ENCODE data around the gene CIAPIN1.

Gene CIAPIN1

DNA sequence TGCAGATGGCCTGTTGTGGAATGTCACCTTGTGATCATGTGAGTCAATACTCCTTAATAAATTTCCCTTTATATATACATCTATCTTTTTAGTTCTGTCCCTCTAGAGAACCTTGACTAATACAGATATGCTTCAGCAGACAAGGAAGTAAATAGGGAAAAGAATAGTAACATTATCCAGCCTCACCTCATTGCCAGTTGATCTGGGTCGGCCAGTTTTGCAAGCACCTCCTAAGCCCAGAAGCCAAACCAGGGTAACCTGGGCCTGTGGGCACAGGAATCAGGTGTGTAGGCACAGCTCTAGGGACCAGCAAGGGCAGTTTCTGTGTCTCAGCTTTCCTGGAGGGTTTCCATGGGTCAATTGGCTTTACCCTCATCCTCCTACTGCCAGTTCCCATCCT is 54.5 kb downstream of the CIAPIN1 start:
- peak; percentile 83 for DNase-seq (ENCODE audit: low read depth)
- TF ChIP-seq, protein P1, sequence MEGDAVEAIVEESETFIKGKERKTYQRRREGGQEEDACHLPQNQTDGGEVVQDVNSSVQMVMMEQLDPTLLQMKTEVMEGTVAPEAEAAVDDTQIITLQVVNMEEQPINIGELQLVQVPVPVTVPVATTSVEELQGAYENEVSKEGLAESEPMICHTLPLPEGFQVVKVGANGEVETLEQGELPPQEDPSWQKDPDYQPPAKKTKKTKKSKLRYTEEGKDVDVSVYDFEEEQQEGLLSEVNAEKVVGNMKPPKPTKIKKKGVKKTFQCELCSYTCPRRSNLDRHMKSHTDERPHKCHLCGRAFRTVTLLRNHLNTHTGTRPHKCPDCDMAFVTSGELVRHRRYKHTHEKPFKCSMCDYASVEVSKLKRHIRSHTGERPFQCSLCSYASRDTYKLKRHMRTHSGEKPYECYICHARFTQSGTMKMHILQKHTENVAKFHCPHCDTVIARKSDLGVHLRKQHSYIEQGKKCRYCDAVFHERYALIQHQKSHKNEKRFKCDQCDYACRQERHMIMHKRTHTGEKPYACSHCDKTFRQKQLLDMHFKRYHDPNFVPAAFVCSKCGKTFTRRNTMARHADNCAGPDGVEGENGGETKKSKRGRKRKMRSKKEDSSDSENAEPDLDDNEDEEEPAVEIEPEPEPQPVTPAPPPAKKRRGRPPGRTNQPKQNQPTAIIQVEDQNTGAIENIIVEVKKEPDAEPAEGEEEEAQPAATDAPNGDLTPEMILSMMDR (IDR thresholded peaks at IDR 0.05; ENCODE audit: insufficient read depth, low read depth, low read length, missing control alignments) = no peak
- H3K4me3 ChIP-seq (ENCODE audit: low read length) = no peak overlapping the region

DNA sequence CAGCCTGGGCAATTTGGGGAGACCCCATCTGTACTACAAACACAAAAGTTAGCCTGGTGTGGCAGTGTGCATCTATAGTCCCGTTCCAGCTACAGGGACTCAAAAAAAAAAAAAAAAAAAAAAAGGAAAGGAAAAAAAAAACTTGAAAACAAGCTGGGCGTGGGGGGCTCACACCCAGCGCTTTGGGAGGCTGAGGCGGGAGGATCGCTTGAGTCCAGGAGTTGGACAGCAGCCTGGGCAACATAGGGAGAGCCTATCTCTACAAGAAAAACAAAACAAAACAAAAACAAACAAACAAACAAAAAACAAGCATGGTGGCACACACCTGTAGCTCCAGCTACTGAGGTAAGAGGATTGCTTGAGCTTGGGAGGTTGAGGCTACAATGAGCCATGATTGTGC is 55.5 kb downstream of the CIAPIN1 start:
- TF ChIP-seq, protein P1 (IDR thresholded peaks at IDR 0.05; ENCODE audit: insufficient read depth, low read depth, low read length, missing control alignments) = no peak
- no peak overlapping the region for H3K4me3 ChIP-seq (ENCODE audit: low read length)
- DNase-seq (ENCODE audit: low read depth) = no peak

DNA sequence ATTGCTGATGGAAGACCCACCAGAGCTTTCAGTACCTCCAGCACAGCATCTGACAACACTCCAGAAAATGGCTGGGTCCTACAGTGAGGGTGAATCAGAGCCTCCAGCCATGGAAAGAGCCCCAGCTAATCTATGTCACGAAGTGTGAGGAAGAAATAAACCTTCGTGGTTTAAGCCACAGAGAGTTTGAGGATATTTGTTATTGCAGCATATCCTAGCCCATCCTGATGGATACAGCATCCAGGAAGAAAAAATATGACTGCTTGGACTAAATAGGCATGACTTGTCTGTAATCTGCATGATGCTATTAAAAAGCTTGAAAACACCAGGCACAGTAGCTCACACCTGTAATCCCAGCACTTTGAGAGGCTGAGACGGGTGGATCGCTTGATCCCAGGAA is 55.9 kb downstream of the CIAPIN1 start:
- DNase-seq (ENCODE audit: low read depth) = no peak
- no peak overlapping the region for H3K4me3 ChIP-seq (ENCODE audit: low read length)
- TF ChIP-seq, protein P1 (IDR thresholded peaks at IDR 0.05; ENCODE audit: insufficient read depth, low read depth, low read length, missing control alignments) = no peak

DNA sequence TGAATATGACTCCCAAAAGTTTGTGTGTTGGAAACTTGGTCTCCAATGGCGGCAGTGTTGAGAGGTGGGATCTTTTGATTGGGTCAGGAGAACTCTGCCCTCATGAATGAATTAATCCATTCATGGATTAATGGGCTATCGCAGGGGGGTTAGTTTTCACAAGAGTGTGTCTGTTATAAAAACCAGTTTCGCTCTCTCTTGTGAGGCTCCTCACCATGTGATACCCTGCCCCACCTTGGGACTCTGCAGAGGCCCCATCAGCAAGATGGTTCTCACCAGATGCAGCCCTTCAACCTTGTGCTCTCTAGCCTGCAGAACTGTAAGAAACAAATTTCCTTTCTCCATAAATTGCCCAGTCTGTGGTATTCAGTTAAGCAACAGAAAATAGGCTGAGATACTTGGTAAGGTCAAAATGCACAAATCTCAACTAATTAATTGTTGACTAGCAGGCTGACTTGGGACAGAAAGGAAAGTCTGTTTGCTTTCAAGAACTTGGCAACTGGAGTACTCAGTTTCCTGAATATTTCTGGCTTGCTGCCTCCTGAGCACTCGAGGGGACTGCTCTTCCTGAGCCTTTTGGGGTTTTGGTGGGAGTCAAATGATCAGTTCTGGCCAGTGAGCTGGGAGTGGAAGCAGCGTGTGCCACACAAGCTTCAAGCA is 56.4 kb downstream of the CIAPIN1 start:
- H3K4me3 ChIP-seq (ENCODE audit: low read length) = no peak overlapping the region
- DNase-seq (ENCODE audit: low read depth) = no peak
- TF ChIP-seq, protein P1 (IDR thresholded peaks at IDR 0.05; ENCODE audit: insufficient read depth, low read depth, low read length, missing control alignments) = no peak

DNA sequence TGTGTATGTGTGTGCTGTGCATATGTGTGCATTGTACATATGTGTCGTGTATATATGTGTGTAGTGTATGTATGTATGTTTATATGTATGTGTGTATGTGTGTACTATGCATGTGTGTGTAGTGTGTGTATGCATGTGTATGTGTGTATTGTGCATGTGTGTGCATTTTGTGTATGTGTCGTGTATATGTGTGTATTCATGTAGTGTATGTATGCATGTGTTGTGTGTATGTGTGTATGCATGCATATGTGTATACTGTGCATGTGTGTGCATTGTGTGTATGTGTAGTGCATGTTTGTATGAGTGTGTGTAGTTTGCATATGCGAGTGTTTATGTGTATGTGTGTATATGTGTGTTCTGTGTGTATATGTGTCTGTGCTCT is 58.1 kb downstream of the CIAPIN1 start:
- TF ChIP-seq, protein P1 (IDR thresholded peaks at IDR 0.05; ENCODE audit: insufficient read depth, low read depth, low read length, missing control alignments) = no peak
- H3K4me3 ChIP-seq (ENCODE audit: low read length) = no peak overlapping the region
- DNase-seq (ENCODE audit: low read depth) = no peak

DNA sequence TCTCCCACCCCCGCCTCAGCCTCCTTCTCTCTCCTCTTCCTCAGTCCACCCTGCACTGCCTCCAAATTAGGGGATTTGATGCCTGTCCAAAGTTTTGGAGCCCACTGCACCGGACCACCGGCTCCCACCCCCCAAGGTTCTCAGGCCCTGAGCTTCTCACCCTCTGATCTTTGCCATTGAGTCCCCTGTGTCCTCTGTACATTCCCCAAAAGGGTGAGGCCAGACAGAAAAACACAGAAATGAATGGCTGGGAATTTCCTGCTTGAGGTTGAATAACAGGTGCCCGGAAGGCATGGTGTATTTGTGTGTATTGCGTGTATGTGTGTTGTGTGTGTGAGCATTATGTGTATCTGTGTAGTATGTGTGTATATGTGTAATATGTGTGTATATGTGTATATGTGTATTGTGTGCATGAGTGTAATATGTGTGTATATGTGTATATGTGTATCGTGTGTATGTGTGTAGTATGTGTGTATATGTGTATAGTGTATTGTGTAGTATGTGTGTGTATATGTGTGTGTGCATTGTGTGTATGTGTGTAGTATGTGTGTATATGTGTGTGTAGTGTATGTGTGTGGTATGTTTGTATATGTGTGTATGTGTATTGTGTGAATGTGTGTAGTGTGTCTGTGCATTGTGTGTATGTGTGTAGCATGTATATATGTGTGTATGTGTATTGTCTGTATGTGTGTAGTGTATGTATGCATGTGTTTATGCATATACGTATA is 58.7 kb downstream of the CIAPIN1 start:
- TF ChIP-seq, protein P1 (IDR thresholded peaks at IDR 0.05; ENCODE audit: insufficient read depth, low read depth, low read length, missing control alignments) = no peak
- no peak overlapping the region for H3K4me3 ChIP-seq (ENCODE audit: low read length)
- peak; percentile 58 for DNase-seq (ENCODE audit: low read depth)

All from epithelial cell of esophagus (primary cell).